ENCODE data around the gene RELT. TPM values are rescaled to one million over a fixed set of nuclear protein-coding genes. Genes with fewer than 3 reads are reported as not detected.

The RELT gene
- total RNA-seq, 1 experiment from 2014 or later = 10.2 TPM

GRCh38 chr11:73381589-73381988 is 5.4 kb downstream of the RELT start:
- Mint-ChIP-seq H3K9me3 (no peaks in the 10 kb centered on the region), H3K4me3 (no peak overlapping the region), H3K27me3 (ENCODE audit: low read depth) (peaks cover 13% of the 10 kb centered on the region), H3K36me3 (ENCODE audit: insufficient read depth in 1 of 3, low read depth in 3 of 3) (no peaks in the 10 kb centered on the region; a peak in 1 of 7 replicates), H3K4me1 (peaks cover 26 to 38% of the 10 kb centered on the region in 2 experiments), H3K27ac (no peak overlapping the region)
- Histone ChIP-seq H3K79me2 (ENCODE audit: insufficient read depth, low read length) (no peaks in the 10 kb centered on the region; the same call in 1 of the 2 replicates), H4K91ac (ENCODE audit: insufficient read length, low read depth, low read length) (no peak overlapping the region), H3K23me2 (ENCODE audit: insufficient read length, low read depth, low read length, poor library complexity, severe bottlenecking) (peaks cover 5% of the 10 kb centered on the region), H2BK20ac (ENCODE audit: low read depth, low read length, poor library complexity, severe bottlenecking) (no peak overlapping the region), H3T11ph (ENCODE audit: low read length) (no peak overlapping the region), H3K27ac (ENCODE audit: insufficient read length, low read depth, low read length) (no peak overlapping the region), H3K79me1 (ENCODE audit: insufficient read depth, low read depth, low read length, poor library complexity, severe bottlenecking) (no peaks in the 10 kb centered on the region), H4K5ac (ENCODE audit: insufficient read length, low read depth, low read length) (no peak overlapping the region), H4K8ac (replicated peaks; ENCODE audit: insufficient read length, low read depth, low read length) (no peak overlapping the region), H2BK12ac (ENCODE audit: insufficient read length, low read depth, low read length) (no peak overlapping the region), H3K4me1 (ENCODE audit: insufficient read depth, low read length) (no peaks in the 10 kb centered on the region), H3K18ac (ENCODE audit: insufficient read length, low read depth, low read length) (no peak overlapping the region), H3K56ac (ENCODE audit: insufficient read length, low read depth, low read length) (no peak overlapping the region), H2AK5ac (ENCODE audit: insufficient read length, low read length) (no peak overlapping the region), H2BK5ac (ENCODE audit: insufficient read length, low read length) (no peak overlapping the region), H3K9me3 (ENCODE audit: control insufficient read depth, low read depth, low read length) (no peaks in the 10 kb centered on the region), H3K23ac (ENCODE audit: insufficient read length, low read depth, low read length) (no peak overlapping the region), H3K4ac (ENCODE audit: low read depth, low read length) (no peak overlapping the region), H3K27me3 (ENCODE audit: insufficient read depth, low read length) (no peaks in the 10 kb centered on the region; the same call in 1 of the 2 replicates), H2BK15ac (ENCODE audit: low read depth, low read length) (no peak overlapping the region), H3K14ac (ENCODE audit: insufficient read depth, low read length) (no peak overlapping the region; the same call in 1 of the 2 replicates), H2BK120ac (ENCODE audit: low read depth, low read length, poor library complexity, severe bottlenecking) (no peak overlapping the region), H4K20me1 (ENCODE audit: control insufficient read depth, insufficient read depth, insufficient read length) (no peaks in the 10 kb centered on the region), H2AFZ (ENCODE audit: low read length) (no peak overlapping the region), H3K9ac (ENCODE audit: extremely low read depth, insufficient read length, low read length) (no peak overlapping the region), H3K4me2 (ENCODE audit: insufficient read depth, insufficient read length, low read length) (no peak overlapping the region)
- no peak for TF ChIP-seq CTCF (conservative IDR thresholded peaks at IDR 0.05)
- WGBS (ENCODE audit: extremely low coverage, insufficient read length, low lambda C conversion rate) = no CpG with 5 or more reads among the region's 6 CpGs
- no peak for DNase-seq

Measured in H9 (cell line).